GM12892 (cell line): ENCODE measurements around the gene DLG1.

ENCODE experiments used
- POLR2A ChIP-seq: IDR thresholded peaks from 2 replicates; pipeline ENCODE4 v1.6.1; 2011; ENCODE audit warnings: low read depth, low read length, control low read depth
- POLR2AphosphoS5 ChIP-seq: IDR thresholded peaks from 2 replicates; pipeline ENCODE4 v1.6.1; 2011; ENCODE audit warnings: low read depth, low read length, control low read depth

GRCh38 chr3:197068077-197068476, 230.3 kb downstream of the DLG1 start:
- no peak for TF ChIP-seq POLR2A
- TF ChIP-seq POLR2AphosphoS5, result no peak
